K562 (cell line): ENCODE results near the gene SLC35E3. TPM values are rescaled to one million over a fixed set of nuclear protein-coding genes. Genes with fewer than 3 reads are reported as not detected.

Experiments used
- ARID3A ChIP-seq: IDR thresholded peaks from 2 replicates; pipeline ENCODE4 v1.6.1; 2012; ENCODE audit warnings: low read depth, low read length, improper control_type of control experiment, borderline replicate concordance
- KLF6 ChIP-seq: fragments of 250-450 bp; sonication (Bioruptor Pico); IDR thresholded peaks from 2 replicates; pipeline ENCODE4 v1.4.0; 2020; ENCODE audit warnings: mild to moderate bottlenecking, moderate library complexity, borderline replicate concordance
- LCOR ChIP-seq: sonication (generic); formaldehyde crosslinking; IDR thresholded peaks from 2 replicates; pipeline ENCODE4 v1.8.0; 2022; ENCODE audit warnings: mild to moderate bottlenecking, missing genetic modification reagents
- MBD2 ChIP-seq: sonication (generic); IDR thresholded peaks from 2 replicates; pipeline ENCODE4 v1.6.1; 2016; ENCODE audit warnings: low read depth, borderline replicate concordance
- MED1 ChIP-seq: sonication (generic); formaldehyde crosslinking; IDR thresholded peaks from 2 replicates; pipeline ENCODE4 v1.8.1; 2023; ENCODE audit warnings: missing genetic modification reagents, borderline replicate concordance
- MIER1 ChIP-seq: fragments of 450-650 bp; IDR thresholded peaks from 2 replicates; pipeline ENCODE4 v1.6.1; 2016; ENCODE audit warnings: antibody characterized with exemption, mild to moderate bottlenecking, low read depth
- NFYB ChIP-seq: IDR thresholded peaks from 2 replicates; pipeline ENCODE4 v1.6.1; 2011; ENCODE audit warnings: mild to moderate bottlenecking, moderate library complexity; ENCODE audit not compliant: insufficient read length; ENCODE audit errors: extremely low read depth
- NR2C2 ChIP-seq, 2 experiments: fragments of 200-800 bp in 1 of 2; sonication (Bioruptor generic) in 1 of 2; sonication (generic) in 1 of 2; formaldehyde crosslinking in 1 of 2; IDR thresholded peaks; 2 replicates each; pipeline versions ENCODE4 v1.6.1 to v1.8.0; 2016 to 2022; ENCODE audit warnings: mild to moderate bottlenecking in 1 of 2, missing compliant biosample characterization in 1 of 2, missing genetic modification characterization in 1 of 2, missing genetic modification reagents in 1 of 2
- SREBF2 ChIP-seq: sonication (generic); formaldehyde crosslinking; IDR thresholded peaks from 2 replicates; pipeline ENCODE4 v1.4.0; 2020; ENCODE audit warnings: mild to moderate bottlenecking, missing genetic modification reagents
- TCF3 ChIP-seq: sonication (generic); formaldehyde crosslinking; IDR thresholded peaks from 2 replicates; pipeline ENCODE4 v1.4.0; 2020; ENCODE audit warnings: mild to moderate bottlenecking, missing genetic modification reagents
- U2AF2 ChIP-seq: fragments of 200-400 bp; formaldehyde crosslinking; optimal IDR thresholded peaks from 2 replicates; pipeline ENCODE3; 2017; ENCODE audit warnings: low read depth, mild to moderate bottlenecking, low read length
- ZFPM2 ChIP-seq: fragments of 250-450 bp; sonication (Bioruptor Pico); IDR thresholded peaks from 2 replicates; pipeline ENCODE4 v1.5.1; 2022; ENCODE audit warnings: mild to moderate bottlenecking
- ZNF707 ChIP-seq: fragments of 250-450 bp; sonication (Bioruptor Pico); conservative IDR thresholded peaks from 2 replicates; pipeline ENCODE4 v1.8.0; 2022; ENCODE audit warnings: inconsistent platforms, mild to moderate bottlenecking, moderate library complexity
- polyA plus RNA-seq, 8 experiments: library from polyadenylated mRNA; depleted of rRNA in 4 of 8; stranded (reverse) in 5 of 8; unstranded in 3 of 8; fragments of >200 nt; fragmentation: Nextera tagmentation in 2 of 8; fragmentation: Illumina TruSeq in 1 of 8; extraction: Ambion mirVana in 2 of 8; extraction: Trizol in 1 of 8; gene quantifications; 2 replicates each; pipeline versions ENCODE4 v1.2.1 to v1.2.3, GENCODE V29; 2011 to 2014; ENCODE audit warnings: inconsistent platforms in 1 of 8, missing spikeins in 1 of 8
- total RNA-seq, 7 experiments: library from RNA; depleted of rRNA in 6 of 7; stranded (reverse); fragments of >200 nt in 6 of 7; fragmentation: Illumina TruSeq in 2 of 7; extraction: Trizol in 2 of 7; gene quantifications; 2 replicates each; pipeline versions ENCODE4 v1.2.1 to v1.2.3, GENCODE V29; 2011 to 2021; ENCODE audit warnings: low replicate concordance in 1 of 7
- TF ChIP-seq, protein P1 (sequence below): sonication (generic); formaldehyde crosslinking; IDR thresholded peaks from 2 replicates; pipeline ENCODE4 v1.8.0; 2023; ENCODE audit warnings: missing genetic modification reagents, mild to moderate bottlenecking, borderline replicate concordance
- TF ChIP-seq, protein P2 (sequence below): fragments of 450-650 bp; IDR thresholded peaks from 2 replicates; pipeline ENCODE4 v1.6.1; 2018; ENCODE audit not compliant: partially characterized antibody

Gene SLC35E3
- total and polyA plus RNA-seq, 9 of the 15 experiments (the other 6 are each of a cell fraction or from before 2014, with no cell fraction given) = 1.2 to 5.9 (median 3.8) TPM

DNA sequence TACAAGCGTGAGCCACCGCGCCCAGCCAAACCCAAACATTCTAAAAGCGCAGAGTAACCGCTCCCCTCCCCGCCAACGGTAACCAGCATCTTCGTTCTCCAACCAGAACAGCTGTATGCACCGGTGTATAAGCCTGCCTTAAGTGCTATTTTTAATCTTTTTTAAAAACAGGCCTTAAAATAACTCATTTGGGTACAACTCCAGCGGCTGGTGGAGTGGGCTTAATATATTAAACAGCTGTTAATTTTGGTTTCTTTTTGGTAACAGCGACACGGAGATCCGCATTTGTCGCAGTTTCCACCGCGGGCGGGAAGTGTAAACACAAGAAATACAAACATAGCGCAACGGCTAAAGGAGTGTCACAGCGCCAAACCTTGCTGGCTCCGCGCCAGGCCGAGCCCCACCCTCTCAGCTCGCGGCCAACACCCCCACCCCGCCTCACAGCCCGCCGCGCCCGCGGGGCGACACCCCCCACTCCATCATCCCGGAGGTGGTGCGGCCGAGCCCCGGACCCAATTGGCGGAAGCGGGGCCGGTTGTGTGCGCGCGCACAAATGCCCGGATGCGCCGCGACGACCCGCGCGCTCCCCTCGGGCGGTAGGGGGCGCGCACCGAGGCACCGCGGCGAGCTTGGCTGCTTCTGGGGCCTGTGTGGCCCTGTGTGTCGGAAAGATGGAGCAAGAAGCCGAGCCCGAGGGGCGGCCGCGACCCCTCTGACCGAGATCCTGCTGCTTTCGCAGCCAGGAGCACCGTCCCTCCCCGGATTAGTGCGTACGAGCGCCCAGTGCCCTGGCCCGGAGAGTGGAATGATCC, 61.8 kb downstream of the SLC35E3 start, which contains the start of gene MDM2 (continued):
- TF ChIP-seq, protein P1, sequence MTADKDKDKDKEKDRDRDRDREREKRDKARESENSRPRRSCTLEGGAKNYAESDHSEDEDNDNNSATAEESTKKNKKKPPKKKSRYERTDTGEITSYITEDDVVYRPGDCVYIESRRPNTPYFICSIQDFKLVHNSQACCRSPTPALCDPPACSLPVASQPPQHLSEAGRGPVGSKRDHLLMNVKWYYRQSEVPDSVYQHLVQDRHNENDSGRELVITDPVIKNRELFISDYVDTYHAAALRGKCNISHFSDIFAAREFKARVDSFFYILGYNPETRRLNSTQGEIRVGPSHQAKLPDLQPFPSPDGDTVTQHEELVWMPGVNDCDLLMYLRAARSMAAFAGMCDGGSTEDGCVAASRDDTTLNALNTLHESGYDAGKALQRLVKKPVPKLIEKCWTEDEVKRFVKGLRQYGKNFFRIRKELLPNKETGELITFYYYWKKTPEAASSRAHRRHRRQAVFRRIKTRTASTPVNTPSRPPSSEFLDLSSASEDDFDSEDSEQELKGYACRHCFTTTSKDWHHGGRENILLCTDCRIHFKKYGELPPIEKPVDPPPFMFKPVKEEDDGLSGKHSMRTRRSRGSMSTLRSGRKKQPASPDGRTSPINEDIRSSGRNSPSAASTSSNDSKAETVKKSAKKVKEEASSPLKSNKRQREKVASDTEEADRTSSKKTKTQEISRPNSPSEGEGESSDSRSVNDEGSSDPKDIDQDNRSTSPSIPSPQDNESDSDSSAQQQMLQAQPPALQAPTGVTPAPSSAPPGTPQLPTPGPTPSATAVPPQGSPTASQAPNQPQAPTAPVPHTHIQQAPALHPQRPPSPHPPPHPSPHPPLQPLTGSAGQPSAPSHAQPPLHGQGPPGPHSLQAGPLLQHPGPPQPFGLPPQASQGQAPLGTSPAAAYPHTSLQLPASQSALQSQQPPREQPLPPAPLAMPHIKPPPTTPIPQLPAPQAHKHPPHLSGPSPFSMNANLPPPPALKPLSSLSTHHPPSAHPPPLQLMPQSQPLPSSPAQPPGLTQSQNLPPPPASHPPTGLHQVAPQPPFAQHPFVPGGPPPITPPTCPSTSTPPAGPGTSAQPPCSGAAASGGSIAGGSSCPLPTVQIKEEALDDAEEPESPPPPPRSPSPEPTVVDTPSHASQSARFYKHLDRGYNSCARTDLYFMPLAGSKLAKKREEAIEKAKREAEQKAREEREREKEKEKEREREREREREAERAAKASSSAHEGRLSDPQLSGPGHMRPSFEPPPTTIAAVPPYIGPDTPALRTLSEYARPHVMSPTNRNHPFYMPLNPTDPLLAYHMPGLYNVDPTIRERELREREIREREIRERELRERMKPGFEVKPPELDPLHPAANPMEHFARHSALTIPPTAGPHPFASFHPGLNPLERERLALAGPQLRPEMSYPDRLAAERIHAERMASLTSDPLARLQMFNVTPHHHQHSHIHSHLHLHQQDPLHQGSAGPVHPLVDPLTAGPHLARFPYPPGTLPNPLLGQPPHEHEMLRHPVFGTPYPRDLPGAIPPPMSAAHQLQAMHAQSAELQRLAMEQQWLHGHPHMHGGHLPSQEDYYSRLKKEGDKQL (CRISPR knock-in tag) = no peak
- no peak for TF ChIP-seq SREBF2 (CRISPR knock-in tag)
- TF ChIP-seq ZNF707 (CRISPR knock-in tag) = no peak
- TF ChIP-seq ARID3A = no peak
- no peak for TF ChIP-seq ZFPM2
- no peak for TF ChIP-seq MIER1
- TF ChIP-seq MED1 (CRISPR knock-in tag) = no peak
- no peak; the same call in 1 of the 2 replicates for TF ChIP-seq NR2C2 (CRISPR knock-in tag; IDR thresholded peaks at IDR 0.05)
- TF ChIP-seq NR2C2 (tag; IDR thresholded peaks at IDR 0.05) = peak; percentile 51; the same call in 1 of the 2 replicates
- TF ChIP-seq KLF6 (CRISPR knock-in tag) = peak; percentile 71; the same call in 1 of the 2 replicates
- no peak for TF ChIP-seq TCF3 (CRISPR knock-in tag)
- peak; percentile 7 for TF ChIP-seq NFYB
- peak; percentile 34; the same call in 1 of the 2 replicates for TF ChIP-seq LCOR (CRISPR knock-in tag)
- peak; percentile 46; the same call in 1 of the 2 replicates for TF ChIP-seq MBD2
- TF ChIP-seq, protein P2, sequence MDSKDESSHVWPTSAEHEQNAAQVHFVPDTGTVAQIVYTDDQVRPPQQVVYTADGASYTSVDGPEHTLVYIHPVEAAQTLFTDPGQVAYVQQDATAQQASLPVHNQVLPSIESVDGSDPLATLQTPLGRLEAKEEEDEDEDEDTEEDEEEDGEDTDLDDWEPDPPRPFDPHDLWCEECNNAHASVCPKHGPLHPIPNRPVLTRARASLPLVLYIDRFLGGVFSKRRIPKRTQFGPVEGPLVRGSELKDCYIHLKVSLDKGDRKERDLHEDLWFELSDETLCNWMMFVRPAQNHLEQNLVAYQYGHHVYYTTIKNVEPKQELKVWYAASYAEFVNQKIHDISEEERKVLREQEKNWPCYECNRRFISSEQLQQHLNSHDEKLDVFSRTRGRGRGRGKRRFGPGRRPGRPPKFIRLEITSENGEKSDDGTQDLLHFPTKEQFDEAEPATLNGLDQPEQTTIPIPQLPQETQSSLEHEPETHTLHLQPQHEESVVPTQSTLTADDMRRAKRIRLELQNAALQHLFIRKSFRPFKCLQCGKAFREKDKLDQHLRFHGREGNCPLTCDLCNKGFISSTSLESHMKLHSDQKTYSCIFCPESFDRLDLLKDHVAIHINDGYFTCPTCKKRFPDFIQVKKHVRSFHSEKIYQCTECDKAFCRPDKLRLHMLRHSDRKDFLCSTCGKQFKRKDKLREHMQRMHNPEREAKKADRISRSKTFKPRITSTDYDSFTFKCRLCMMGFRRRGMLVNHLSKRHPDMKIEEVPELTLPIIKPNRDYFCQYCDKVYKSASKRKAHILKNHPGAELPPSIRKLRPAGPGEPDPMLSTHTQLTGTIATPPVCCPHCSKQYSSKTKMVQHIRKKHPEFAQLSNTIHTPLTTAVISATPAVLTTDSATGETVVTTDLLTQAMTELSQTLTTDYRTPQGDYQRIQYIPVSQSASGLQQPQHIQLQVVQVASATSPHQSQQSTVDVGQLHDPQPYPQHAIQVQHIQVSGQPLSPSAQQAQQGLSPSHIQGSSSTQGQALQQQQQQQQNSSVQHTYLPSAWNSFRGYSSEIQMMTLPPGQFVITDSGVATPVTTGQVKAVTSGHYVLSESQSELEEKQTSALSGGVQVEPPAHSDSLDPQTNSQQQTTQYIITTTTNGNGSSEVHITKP = peak; percentile 75
- no peak for TF ChIP-seq U2AF2
